HG03565 (cell line): ENCODE results near the gene SLC25A46.
"Not testable (repeated sequence)": the region's sequence is repeated elsewhere in the genome, so short reads cannot be mapped to it uniquely, and the experiment has no call there.

Experiments
- ATAC-seq: cut with Tn5 transposase; IDR thresholded peaks from one replicate; pipeline ENCODE4 v1.9.1; 2021; ENCODE audit warnings: mild to moderate bottlenecking, moderate library complexity; ENCODE audit not compliant: unreplicated experiment

Gene SLC25A46

DNA sequence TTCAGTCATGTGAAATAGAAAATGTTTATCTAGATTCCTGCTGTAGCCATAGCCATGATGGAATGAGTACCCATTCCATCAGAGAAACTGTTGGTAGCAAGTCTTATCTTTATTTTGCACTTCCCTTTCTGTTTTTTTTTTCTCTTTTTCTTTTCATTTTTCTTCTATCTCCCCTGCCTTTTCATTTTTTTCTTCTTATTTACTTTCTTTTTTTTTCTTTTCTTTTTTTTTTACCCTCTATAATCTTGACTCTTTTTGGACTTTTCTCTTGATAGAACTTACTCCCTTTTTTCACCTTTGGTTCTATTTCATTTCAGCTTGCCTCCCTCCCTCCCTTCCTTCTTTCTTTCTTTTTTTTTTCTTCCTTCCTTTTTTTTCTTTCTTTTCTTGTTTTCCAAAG, 15.4 kb downstream of the SLC25A46 start:
- no peak for ATAC-seq

DNA sequence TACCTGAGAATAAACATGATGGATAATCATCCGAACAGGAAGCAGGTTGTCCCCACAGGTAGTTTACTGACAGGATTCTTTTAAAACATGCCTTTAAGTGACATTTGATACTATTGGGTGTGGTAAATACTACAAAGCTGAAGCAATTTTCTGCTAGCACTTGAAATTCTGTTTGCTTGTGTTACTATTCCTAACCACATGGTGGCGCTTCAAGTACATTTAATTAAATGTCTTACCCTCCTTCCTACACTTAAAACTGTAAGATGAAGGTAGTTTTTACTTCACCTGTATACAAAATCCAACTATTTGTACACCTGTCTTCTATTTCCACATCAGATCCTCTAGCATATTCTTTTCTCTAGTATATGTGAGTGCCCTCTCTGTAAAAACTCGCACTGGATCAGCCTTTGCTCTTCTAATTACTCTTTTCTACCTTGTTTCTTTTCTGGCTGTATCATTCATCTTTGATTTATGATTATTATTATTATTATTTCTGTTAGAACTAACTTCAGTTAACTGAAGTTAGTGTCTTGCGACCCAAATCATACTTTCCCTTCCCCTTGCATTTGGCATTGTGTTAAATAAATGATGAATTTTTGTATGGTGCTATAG, 18.4 kb downstream of the SLC25A46 start:
- ATAC-seq: no peak

DNA sequence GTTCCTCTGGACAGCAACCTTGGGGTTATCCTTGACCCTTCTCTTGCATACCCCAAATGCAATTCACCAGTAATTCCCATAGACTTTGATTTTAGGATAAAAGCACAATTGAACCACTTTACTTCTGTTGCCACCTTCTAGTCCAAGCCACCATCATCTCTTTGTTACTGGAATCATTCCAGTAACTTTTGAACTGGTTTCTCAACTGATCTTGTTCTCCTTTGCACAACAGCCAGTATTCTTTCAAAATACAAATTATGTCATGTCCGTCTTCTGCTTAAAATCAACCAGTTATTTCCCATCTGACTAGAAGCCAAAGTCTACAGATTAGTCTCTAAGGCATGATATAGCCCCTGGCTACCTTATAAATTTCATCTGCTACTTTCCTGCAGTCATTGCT, 21.4 kb downstream of the SLC25A46 start:
- no peak for ATAC-seq

DNA sequence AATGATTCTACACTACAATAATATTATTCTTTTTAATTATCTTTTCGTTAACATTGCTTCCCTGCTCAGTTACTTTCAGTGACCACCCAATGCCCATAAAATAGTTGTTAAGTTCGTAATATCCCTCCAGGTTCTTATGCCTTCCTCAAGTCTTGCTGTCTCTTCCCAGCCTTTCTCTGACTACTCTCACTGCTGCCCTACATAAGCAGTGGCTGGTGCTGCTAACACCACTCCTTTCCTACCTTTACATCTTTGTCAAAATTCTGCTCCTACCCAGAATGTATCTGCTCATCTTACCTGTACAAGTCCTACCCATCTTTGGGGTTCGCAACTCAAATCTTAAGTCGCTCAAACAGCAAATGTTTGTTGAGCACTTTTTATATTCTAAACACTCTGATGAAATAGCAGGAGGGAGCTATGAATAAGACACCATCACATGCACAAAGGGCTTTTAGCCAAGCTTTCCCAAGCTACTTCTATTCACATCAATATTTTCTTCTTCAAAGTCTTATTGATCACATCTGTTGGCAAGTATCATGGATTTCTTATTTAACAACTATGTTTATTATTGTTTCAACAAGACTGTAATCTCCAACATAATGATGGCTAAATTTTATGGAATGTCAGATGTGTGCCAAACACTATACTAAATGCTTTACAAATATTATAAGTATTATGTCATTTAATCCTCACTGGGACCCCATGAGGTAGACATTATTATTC, 29.5 kb downstream of the SLC25A46 start:
- ATAC-seq: no peak

DNA sequence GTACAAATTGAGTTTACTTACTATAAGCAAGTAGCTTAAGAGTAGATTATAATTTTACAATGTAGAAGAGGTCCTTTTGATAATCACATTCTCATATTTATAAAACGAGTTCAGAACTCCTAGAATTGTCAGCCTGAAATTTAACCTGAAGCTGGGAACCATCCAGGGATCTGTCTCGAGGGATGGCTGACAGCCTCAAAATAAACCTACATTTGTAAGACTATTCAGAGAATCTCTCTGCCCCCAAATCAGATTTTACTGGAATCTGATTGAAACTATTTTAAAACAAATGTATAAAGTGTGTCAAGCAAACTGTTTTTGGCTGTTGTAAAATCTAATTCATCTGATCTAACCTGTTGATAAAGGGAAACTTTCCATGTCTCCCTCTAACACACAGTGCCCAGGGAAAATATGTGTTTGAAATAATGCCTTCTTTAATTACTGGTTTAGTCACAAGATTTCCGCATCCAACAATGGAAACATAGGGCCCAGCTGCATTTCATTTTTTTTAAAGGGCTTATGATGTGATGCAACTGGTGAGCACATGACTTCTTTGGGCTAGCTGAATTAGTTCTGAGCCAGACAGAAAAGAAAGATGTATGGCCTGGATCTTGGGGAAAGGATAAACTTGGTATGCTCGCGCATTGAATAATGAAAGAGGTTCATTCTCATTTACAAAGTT, 30.3 kb downstream of the SLC25A46 start:
- ATAC-seq: no peak

DNA sequence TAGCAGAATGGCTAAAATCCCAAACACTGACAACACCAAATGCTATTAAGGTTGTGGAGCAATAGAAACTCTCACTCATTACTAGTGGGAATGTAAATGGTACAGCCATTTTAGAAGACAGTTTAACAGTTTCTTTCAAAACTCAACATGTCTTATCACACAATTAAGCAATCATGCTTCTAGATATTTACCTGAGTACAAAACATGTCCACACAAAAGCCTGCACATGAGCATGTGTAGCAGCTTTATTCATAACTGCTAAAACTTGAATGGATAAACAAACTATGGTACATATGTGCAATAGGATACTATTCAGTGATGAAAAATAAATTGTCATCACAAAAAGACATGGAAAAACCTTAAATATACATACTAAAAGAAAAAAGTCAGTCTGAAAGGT, 31.5 kb downstream of the SLC25A46 start:
- ATAC-seq: no peak

DNA sequence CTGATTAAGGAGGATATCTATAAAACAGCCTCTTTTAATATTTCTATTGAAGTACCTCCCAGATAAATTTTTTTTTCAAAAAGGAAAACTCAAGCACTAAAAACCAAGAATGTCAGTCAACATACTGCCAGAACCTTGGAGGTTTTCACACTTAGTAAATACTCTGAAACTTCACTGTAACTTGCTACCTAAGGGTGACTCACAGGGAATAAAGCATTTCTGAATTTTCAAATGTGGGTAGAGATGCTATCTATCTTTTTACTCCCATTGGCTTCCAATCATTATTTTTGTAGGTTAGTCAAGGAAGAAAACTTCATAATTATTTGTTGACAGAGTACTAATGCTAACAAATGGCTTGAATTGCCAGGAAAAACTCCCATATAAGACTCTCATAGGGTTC, 46.1 kb downstream of the SLC25A46 start:
- no peak for ATAC-seq

DNA sequence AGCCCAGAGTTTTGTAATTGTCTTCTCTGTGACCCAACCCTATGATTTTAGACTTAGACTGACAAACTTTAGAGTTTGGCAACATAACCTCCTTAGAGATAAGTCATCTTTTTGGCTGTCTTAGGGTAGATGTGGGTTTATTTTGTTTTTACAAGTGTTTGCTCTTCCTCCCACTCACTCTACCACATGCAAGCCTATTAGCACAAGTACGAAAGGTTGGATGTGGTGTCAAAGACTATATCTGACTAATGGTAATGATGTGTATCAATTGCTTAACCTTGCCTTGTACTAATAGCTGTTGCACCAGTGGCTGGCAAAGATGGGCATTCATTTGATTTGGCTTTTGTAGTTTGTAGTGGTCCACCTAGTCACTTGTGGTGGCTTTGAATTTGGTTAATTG, 46.5 kb downstream of the SLC25A46 start:
- ATAC-seq: no peak

DNA sequence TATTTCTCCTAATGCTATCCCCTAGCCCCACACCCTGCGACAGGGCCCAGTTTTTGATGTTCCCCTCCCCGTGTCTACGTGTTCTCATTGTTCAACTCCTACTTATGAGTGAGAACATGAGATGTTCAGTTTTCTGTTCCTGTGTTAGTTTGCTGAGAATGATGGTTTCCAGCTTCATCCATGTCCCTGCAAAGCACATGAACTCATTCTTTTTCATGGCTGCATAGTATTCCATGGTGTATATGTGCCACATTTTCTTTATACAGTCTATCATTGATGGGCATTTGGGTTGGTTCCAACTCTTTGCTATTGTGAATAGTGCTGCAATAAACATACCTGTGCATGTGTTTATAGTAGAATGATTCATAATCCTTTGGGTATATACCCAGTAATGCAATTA, 49.2 kb downstream of the SLC25A46 start:
- ATAC-seq: not testable (repeated sequence)

DNA sequence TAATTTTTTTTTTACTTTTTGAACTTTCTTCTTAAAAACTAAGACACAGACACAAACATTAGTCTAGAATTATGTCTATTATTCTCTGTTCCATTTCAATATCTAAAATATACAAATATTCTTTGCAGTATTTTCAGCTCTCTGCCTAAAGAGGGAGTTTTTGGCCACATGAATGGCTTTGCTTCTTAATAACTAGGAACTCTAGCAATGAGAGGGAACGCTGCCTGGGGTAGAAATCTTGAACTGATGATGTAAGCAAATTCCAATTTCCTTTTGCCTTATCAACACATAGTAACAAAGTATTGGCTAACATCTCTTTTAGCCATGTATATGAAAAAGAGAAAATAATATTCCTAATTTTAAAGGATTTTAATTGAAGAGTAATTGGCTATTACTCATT, 51.9 kb downstream of the SLC25A46 start:
- no peak for ATAC-seq

DNA sequence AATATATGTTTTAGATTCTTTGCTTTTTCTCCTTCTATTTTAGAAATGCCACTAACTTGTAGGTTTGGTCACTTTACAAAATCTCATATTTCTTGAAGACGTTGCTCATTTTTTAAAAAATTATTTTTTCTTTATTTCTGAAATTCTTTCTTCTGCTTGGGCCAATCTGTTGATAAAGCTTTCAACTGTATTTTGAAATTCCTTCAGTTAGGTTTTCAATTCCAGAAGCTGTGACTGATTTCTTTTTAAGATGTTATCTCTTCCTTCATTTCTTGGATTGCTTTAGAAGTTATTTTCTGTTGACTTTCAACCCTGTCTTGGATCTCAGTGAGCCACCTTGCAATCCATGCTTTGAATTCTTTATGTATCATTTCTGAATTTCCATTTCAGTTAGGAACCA, 64.2 kb downstream of the SLC25A46 start:
- no peak for ATAC-seq

DNA sequence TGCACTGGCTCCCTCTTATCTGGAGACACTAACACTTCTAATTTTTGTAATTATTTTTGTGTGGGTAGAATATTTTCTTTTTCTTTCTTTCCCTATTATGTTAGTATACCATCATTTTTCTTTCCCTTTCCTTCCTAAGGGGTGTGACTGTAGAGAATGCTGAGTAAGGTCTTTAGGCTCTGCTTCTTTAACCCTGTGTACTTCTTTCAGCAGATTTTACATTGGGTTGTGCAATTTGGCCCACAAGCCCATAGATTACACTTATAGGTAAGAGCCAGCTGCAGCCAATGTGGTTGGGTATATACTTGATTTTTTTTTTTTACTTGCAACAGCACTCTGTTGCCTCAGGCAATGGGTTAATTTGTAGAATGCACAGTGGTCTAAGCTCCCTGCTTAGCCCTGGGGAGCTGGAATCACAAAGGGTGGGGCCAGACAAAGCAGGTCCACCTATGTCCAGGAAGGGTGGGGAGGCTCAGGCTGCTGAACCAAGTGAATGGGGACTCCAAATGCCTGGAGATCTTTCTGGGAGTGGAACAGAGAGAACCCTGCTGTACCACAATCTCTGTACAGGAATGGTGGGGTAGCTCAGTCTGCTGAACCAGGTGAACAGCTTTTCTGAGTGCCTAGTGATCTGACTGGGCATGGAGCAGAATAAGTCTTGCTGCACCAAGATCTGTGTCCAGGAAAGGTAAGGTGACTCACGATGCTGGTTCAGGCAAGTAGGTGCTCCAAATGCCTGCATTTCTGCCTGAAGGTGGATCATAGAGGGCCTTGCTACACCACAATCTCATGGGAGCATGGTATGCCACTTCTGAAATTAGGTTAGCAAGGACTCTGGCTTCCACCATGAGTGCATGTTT, 64.9 kb downstream of the SLC25A46 start:
- no peak for ATAC-seq

DNA sequence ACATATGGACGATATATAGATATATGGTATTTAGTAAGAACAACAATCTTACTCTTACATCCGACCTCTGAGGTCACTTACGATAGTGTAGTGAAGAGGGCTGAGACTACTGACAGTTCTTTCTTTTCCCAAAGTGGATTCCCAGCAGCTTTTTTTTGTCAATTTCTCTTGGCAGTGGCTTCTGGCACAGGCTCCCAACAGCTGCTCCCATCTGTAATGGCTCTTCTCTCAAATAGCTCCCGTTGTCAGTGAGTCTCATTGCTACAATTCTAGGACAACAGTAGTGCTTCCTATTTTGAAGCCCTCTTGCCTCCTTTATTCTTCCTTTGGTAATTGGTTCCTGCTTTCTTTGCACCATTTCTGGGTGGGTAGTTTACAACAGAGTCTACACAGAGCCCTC, 68.4 kb downstream of the SLC25A46 start:
- ATAC-seq: no peak

DNA sequence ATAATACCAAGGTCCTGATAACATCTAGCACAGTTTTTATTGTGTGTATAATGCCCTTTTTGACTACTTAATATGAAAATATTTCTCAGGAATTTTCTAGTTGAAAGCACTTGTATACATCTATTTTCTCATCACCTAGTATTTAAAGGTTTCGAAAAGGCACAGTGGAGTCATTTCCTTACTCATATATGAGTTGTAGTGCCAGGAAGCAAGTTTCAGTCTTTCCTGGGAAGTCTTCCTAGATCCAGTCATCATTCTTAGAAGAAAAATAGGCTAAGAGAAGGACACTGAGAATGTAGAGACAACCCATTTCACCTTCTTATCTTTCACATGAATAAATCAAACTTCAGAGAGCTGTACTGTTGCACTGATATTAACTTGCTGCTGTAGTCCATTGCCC, 70.2 kb downstream of the SLC25A46 start:
- ATAC-seq: no peak
